Activated T-cell treated with anti-CD3 and anti-CD28 coated beads, Interleukin-2, amount 50 U/mL, for 48 hours (primary cell): ENCODE data around the gene TNXB.
"Not testable (repeated sequence)": the region's sequence is repeated elsewhere in the genome, so short reads cannot be mapped to it uniquely, and the experiment has no call there.

Experiments
- DNase-seq, 2 experiments: peaks; one replicate each; pipeline ENCODE4 v3.0.0-alpha.2; 2020

TNXB gene

GRCh38 chr6:32109114-32109764, at the start of gene TNXB:
Gene TNXB, minus strand, starts transcription at chr6:32109338. Its CDS starts 11,140 bp downstream, at chr6:32098198.
- DNase-seq, result no peak

GRCh38 chr6:32158052-32158451, 48.9 kb upstream of the TNXB start:
- no peak for DNase-seq

GRCh38 chr6:32156891-32157290, 47.8 kb upstream of the TNXB start:
- no peak for DNase-seq

- peak; percentile 74 to 77 for DNase-seq
Observed at GRCh38 chr6:32154514-32155161, 45.5 kb upstream of the TNXB start.

- peak; percentile 87 for DNase-seq
Observed at GRCh38 chr6:32153564-32154513, 44.7 kb upstream of the TNXB start, which contains the start of gene PPT2. Gene PPT2, plus strand, starts transcription at chr6:32154141. Its CDS starts 454 bp downstream, at chr6:32154595.

DNA sequence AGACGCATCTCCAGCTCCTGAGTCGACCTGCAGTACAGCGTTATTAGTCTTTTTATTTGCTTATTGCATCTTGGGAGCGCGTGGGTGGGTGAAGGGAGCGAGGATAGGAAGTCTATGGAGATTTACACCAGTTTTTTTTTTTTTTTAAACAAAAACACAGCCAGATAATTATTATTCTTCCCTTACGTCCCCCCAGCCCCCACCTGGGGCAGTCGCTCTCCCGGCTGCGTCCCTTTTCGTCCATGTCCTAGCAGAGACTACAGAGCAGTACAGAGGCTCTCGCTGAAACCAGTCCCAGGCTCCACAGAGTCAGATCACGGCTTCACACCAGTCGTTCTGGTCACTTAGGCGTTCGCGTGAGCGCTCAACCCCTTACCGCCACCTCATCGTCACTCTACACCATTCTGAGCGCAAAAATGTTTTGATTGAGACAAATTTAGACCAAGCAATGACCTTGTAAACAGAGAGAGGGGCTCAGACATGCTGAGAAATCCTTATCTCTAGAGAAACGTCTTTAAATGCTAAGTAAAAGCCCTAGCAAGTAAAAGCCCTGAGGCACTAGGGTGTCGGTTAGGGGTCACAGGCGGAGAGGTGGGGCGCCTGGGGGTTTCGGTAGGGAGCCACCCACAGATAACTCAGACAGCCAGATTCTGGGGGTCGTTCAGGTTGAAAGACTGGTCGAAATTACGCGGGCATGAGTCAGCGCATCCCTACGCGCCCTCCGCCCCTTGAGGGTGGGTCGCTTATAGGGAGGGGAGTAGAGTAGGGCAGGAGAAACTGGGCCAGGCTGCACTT, 43.8 kb upstream of the TNXB start:
- DNase-seq, result peak in 1 of 2 experiments; percentile 43

GRCh38 chr6:32151863-32152768, 43.0 kb upstream of the TNXB start, which contains the start of gene PRRT1:
Gene PRRT1, minus strand, starts transcription at chr6:32151939. Its CDS starts 112 bp downstream, at chr6:32151827.
- no peak for DNase-seq

- no peak for DNase-seq
Observed at GRCh38 chr6:32151181-32151862, 42.2 kb upstream of the TNXB start.

GRCh38 chr6:32149932-32150870, 41.1 kb upstream of the TNXB start:
- DNase-seq, result no peak

DNA sequence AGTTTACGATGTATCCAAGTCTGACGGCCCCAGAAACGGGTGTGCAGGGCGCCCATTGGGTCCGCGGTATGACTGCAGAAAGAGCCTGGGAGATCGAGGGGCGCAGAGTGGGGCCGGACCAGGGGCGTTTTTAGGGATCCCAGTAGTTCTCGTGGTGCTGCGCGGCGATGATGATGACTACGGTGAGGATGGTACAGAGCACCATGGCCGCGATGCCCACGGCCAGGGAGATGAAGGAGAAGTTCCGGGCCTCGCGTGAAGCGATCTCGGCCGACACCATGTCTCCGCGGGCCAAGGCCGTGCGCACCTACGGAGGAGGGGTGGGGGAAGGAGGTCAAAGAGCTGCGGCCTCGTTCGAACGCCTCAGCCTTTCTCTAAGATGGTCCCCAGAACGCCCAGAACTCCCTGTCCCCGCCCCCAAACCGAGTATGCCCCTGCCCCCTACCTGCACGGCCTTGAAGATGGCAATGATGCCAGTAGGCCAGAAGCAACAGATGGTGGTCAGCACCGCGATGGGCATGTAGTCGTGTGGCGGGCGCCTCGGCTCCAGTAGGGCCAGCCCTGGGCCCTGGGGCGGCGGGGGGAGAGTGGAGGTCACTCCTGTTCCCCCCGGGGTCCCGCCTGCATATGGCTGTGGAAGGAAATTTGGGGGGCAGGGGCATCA, 40.1 kb upstream of the TNXB start:
- DNase-seq, result peak in 1 of 2 experiments; percentile 31

- peak; percentile 89 to 90 for DNase-seq
Observed at GRCh38 chr6:32148289-32149091, 39.4 kb upstream of the TNXB start.

DNA sequence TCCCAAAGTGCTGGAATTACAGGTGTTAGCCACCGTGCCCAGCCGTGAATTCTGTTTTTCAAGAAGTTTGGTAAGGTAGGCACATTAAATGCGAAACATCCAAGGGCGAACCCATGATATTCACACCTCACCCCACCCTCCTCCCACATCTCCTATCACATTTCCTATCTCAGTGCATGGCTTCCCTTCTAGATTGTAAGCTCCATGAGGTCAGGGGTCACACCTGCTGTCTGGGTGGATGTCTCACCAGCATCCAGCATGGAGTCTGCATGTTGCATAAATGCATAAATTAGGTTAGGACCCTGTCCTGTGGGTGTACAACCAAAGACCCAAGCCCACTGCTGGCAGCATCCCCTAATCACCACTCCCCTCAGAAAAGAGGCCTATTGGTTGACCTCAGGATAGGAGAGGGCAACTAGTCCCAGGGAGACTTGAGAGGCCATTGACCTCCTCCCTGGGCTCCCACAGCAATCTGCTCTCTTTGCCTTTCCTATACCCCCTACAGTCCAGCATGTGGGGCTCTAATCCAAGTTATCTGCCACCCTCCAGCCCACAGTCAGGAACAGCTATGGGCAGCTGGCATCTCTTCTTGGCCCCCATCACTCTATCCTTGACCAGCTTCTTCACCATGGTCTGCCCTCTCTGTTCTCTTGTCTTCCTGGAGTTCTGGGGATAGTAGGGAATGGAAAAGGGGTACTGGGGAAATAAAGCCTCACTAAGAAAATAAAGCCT, 38.4 kb upstream of the TNXB start:
- DNase-seq, result no peak

DNA sequence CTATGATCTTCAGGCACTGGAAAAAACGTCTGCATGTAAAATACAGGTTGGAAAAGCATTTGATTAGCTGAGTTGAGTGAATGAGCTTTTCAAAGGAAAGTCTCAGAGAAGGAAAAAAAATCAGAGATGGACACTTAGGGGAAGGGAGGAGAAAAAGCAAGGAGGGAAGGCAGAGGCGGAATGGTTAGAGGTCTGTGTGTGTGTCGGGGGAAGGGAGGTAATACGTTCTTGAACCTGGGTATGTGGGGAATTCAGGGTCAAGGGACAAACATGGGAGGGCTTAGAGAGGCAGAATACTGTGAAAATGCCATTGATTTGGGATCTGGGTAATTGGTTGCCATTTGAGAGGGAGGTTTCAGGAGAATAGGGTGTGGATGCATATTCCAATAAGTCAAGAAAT, 37.5 kb upstream of the TNXB start:
- DNase-seq, result no peak

DNA sequence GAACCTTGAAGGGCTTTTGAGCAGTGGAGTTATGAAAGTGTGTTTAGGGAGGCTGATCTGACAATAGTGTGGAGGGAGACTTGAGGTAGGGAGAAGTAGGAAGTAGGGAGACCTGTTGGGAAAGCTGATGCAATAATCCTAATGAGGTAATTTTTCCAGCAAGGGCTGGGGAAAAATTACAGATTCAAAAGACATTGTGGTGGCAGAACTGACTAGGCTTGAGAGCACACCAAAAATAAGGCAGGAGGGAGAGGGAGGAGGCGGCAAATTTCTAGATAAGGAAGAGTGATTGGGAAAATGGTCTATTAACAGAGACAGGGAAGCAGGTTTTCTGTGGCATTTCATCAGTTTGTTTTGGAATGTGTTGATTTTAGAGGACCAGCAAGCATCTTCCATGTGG, 37.1 kb upstream of the TNXB start:
- DNase-seq, result no peak

DNA sequence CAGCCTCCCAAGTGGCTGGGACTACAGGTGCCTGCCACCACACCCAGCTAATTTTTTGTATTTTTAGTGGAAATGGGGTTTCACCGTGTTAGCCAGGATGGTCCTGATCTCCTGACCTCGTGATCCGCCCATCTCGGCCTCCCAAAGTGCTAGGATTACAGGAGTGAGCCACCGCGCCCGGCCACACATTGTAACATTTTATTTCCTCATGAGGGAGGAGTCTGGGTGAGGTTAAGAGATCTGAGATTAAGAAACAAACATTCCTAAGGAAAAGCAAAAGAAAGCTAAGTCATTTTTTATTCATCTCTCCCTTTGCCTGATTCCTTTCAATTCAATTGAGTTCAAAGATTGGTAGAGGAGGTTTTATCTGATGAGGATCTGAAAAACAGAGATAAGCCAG, 35.1 kb upstream of the TNXB start:
- not testable (repeated sequence) for DNase-seq

- no peak for DNase-seq
Observed at GRCh38 chr6:32140420-32141046, 31.4 kb upstream of the TNXB start.

GRCh38 chr6:32139590-32139989, 30.5 kb upstream of the TNXB start:
- DNase-seq, result no peak
